HT1080 (cell line): ENCODE data around the gene CDK11A. TPM values are rescaled to one million over a fixed set of nuclear protein-coding genes. Genes with fewer than 3 reads are reported as not detected.
"Not testable (repeated sequence)": the region's sequence is repeated elsewhere in the genome, so short reads cannot be mapped to it uniquely, and the experiment has no call there.

Source experiments
- DNase-seq: peaks from one replicate; pipeline ENCODE4 v3.0.0-alpha.2; 2015; ENCODE audit warnings: low read depth
- total RNA-seq: library from RNA; depleted of rRNA; stranded (reverse); fragments of >200 nt; shearing (Covaris generic); gene quantifications from 2 replicates; pipeline ENCODE4 v1.2.3, GENCODE V29; 2014

The CDK11A gene
- total RNA-seq, 1 experiment from 2014 or later: 11.8 TPM

DNA sequence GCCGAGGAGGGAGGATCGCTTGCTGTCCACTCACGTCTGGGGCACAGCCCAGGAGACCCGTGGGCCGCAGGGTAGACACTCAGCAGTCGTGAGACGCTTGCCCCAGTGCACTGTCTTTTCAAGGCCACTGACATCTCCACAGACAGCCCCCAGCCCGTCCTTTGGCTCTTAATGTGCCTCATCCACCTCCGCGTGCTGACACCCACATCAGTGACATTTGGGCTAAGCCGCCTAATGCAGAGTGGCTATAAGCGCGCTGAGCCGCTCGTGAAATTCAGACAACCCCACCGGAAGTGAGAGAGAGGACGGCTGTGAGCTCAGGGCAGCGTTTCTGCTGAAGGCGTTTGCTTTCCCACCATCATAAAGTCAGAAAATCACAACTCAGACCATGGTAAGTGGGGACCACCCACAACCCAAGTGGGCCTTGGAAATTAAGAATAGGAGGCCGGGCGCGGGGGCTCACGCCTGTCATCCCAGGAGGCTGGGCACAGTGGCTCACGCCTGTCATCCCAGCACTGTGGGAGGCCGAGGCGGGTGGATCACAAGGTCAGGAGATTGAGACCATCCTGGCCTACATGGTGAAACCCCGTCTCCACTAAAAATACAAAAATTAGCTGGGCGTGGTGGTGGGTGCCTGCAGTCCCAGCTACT lies 40.0 kb downstream of the CDK11A start:
- DNase-seq: no peak

DNA sequence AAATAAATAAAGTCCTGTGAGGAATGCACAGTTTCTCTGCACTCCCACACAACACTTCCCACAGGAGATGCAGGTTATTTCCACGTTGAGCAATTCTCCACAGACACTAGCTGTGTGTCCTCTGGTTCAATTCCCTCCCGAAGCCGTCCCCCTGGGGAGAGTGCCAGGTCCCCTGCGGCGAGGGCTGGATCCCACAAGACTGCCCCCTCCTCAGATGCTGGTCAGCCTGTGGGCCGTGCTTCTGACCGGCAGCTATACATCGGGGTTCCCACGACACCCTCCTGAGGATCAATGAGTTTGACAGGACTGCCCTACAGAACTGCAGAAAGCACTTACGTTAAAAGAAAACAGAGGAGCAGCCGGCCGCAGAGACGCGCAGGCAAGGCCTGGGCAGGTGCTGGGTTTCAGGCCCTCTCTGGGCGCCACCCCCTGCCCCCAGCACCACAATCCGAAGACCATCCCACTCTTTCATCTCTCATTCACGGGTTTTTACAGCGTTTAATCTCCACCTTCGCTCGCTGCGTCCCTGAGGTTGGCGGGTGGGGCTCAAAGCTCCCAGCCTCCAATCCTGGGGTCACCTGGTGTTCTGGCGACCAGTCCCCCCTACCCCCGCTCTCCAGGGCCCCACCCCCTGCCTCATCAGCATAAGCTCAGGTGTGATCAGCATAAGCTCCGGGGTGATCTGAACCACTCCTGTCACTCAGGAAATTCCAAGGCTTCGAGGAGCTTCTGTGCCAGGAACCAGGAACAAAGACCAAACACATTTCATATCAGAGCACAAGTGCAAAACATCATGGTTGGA lies 40.9 kb downstream of the CDK11A start:
- no peak for DNase-seq

DNA sequence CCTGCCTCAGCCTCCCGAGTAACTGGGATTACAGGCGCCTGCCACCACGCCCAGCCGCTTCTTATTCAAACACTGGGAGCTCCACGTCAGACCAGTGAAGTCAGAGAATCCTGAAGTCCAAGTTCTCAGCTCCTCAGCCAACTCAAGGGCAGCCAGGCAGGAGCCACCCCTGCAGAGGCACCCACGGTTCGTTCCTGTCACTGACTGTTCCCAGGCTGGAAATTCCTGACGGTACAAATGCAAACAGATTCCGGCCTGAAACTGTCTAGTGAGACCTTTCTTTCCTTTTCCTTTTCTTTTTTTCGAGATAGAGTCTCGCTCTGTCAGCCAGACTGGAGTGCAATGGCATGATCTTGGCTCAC lies 43.3 kb downstream of the CDK11A start:
- no peak for DNase-seq

DNA sequence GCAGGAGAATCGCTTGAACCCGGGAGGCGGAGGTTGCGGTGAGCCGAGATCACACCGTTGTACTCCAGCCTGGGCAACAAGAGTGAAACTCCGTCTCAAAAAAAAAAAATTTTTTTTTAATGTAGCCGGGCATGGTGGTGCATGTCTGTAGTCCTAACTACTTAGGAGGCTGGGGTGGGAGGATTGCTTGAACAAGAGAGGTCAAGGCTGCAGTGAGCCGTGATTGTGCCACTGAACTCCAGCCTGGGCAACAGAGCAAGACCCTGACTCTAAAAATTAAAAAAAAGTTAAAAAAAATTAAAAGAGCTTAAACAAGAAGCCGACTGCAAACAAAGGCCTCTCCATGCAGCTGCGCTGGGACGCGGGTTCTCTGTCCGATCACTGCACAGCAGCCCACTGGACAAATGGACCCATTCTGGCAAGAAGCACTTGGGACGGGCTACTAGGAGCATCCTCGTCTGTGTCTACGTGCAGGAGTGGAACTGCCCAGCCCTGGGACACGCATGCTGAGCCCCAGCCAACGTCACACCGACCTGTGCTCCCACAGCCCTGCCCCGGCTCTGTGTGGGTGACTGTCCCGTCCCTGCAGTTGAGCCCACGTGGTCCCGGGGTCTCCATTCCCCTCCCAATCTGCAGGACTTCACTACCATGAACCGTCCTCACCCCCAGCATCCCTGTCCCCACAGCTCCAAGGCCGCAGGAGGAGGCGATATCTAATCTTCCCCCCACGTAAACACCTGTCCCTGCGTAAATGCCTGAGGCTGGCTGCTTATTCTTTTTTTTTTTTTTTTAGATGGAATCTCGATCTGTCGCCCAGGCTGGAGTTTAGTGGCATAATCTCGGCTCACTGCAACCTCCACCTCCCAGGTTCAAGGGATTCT lies 43.9 kb downstream of the CDK11A start:
- DNase-seq: no peak

DNA sequence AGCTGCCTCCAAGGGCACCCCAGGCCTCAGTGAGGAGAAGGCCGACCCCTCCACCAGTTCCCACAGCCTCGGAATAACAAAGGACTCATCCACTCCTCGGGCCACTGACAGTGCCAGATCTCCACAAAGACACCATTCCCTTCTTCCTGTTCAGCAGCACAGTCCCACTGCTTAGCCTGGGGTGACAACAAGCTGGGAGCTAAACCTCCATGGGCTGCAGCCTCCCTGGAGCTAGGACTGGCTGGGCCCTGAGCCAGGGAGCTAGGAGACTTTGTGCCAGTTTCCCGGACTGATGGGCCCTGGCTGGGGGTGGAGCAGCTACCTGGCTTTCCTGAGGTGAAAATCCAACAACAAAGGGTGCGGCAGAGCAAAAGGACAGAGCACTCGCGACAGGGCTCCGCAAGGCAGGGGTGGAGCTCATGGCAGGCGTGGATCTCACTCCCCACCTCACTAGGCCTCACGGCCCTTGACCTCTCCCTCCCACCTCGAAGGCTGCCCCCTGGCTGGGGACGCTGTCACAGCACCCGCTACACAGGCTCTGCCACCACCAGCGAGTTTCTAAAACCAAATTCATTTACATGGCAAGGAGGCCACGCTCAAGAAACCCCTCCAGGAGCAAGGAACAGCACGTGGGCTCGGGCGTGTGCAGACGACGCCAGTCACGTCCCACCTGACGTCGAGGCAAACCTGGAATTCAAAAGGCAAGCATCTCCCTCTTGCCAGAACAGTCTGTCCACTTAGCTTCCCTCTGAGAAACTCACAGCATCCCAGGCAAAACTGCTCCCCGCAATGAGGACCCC lies 45.4 kb downstream of the CDK11A start:
- no peak for DNase-seq

DNA sequence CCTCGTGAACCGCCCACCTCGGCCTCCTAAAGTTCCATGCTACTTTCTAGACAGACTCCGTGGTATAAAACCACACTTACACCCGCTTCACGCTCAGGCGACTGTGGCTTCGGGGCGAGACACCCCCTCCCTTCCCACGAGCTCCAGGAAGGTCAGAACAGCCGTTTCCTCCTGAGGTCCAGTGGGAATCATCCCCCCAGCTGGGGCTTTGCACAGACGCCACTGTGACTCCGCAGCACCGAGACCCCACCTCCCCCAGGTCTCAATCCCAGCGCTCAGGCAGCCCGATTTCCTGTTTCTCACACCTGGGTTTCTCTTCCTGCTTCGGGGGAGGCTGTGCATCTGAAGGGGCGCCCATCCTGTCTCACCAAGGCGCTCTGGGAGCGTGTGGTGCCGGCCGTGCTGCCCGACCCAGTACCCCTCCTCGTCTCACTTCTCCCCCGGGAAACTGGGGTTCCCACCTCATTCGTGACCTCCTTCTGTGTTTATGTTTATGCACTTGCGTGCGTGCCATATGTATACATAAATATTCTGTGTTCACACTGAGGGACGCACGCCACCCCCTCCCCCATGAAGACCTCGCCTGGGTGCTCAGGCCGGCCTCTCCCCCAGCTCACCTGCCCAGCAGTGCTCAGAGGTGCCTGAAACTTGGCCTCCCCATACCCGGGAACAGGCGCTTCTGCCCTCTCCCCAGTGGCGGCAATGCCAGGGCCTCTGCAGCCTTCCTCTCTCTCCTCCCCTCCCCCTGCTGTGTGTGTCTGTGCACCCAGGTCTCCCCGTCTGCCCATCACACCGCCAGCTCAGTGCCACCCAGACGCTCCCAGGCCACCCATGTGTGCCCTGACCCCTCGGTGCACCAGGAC lies 46.2 kb downstream of the CDK11A start:
- no peak for DNase-seq

DNA sequence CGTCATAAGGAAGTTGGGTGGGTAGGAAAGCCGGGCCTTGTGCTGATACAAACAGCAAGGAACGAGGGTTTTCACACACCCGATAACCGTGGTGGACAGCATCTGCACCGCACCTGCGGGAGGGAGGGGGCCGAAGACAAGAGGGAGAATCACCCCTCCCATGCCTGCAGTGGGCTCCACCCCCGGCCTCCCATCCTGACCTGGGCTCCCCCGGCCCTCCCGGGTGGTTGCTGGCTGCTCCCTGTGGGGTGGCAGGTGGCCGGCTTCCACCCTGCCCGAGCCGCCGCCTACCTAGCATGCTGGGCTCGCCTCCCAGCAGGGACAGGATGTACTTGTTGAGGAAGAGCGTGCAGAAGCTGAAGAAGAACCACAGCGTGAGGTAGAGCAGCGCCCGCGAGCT lies 48.1 kb downstream of the CDK11A start:
- DNase-seq: not testable (repeated sequence)

DNA sequence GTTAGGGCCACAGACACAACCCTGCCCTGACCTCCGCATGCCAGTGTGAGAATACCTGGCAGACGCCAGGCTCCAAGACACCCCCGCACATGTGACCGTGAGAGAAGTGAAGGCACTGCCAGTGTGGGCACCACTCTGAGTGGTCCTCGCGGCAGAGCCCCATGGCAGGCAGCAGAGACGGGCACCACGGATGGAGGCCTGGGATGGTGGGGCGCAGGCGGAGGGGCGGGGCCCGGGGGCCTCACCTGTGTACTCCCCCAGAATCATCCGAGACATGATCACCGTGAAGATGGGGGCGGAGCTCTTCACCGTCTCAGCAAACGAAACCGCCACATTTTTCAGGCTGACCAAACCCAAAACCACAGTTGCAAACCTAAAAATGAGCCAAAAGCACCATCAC lies 48.9 kb downstream of the CDK11A start:
- DNase-seq: not testable (repeated sequence)

DNA sequence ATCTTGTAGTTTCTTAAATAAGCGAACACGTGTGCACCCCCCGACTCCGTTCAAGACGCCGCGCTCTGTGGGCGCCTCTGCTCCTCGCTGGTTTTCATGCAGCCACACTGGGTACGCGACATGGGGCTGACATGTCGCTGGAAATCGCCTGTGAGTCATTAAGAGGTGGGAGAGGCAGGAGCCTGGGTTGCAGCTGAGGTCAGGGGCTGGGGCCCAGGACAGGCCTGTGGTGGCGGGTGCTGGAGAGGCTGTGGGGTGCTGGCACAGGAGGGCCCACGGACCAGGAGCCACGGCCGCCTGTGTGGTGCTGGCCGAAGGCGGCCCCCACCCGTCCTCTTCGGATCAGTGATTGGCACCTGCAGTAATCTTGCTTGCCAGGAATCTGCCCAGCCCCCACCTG lies 49.4 kb downstream of the CDK11A start:
- not testable (repeated sequence) for DNase-seq

DNA sequence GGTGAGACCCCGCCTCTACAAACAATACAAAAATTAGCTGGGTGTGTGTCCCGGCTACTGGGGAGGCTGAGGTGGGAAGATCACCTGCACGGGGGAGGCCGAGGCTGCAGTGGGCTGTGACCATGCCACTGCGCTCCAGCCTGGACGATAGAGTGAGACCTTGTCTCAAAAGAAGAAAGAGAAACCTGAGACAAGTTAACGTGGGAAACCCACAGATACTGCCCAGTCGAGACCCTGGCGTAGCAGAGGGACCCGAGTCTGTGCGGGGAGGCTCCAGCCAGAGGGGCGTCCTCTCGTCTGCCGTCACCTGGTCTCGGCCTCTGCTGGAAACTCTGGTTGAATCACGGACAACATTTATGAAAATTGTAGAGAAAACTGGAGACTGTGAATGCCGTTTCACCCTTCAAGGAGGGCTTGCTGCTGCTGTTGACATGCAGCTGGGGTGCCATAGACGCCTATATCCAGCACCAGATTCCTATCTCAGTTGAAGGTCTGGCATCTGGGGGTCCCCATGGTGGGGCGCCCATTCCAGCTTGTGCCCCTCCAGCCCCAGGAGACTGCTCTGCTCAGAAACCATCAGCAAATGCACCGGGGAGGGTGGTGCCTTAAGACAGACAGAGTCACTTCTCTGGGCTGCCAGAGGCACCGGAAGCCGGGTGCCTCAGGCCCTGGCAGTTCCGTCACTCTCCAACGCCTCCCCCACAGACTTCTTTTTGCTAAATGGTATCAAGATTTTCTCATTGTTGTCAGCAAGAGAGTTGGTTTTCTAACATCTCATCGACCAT lies 51.8 kb downstream of the CDK11A start:
- no peak for DNase-seq

DNA sequence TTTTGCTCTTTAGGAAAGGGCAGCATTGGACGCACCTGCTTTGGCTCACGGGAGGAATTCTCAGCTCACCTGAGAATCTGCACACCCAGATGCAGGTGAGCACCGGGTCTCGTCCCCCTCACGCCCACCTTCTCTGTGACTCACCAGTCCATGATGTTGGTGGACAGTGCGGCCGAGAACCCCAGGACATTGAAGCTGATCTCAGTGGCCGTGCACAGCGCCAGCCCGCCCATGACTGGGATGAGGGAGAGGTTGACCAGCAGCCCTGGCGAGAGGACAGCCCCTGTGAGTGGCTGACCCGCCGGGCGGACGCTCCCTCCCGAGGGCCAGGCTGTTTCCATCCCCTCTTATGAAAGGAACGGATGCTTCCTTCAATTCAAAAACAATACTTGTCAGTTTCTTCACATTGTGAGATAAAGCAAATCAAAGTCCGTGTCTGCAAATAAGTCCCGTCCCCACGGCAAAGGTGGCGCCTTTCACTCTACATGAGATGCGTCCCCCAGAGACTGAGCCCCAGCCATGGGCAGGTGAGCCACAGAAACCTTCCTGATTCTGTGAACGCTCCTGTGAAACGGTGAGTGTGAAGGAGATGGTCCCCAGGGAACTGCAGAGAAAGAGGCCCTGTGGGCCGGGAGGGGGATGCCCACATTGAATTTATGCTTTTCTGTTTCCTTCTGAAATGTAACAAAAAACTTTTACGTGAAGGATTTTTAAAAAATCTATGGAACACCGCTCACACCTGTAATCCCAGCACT lies 52.6 kb downstream of the CDK11A start:
- no peak for DNase-seq

DNA sequence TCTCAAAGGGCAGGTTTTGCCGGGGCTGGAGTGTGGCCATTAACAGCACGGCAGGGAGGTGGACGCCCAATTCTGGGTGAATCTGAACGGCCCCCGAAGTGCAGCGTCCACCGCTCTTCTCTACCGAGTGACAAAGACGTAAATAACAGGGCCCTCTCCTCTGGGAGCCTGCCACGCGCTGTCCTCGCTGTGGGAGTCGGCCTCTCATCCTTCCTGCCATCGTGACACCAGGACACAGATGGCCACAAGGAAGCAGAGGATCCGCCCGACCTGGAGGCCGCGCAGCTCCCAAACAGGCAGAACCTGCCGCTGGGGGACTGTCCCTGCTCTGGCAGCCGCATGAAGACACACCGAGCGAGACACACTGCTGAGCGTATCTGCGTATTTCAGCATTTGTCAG lies 53.3 kb downstream of the CDK11A start:
- no peak for DNase-seq

DNA sequence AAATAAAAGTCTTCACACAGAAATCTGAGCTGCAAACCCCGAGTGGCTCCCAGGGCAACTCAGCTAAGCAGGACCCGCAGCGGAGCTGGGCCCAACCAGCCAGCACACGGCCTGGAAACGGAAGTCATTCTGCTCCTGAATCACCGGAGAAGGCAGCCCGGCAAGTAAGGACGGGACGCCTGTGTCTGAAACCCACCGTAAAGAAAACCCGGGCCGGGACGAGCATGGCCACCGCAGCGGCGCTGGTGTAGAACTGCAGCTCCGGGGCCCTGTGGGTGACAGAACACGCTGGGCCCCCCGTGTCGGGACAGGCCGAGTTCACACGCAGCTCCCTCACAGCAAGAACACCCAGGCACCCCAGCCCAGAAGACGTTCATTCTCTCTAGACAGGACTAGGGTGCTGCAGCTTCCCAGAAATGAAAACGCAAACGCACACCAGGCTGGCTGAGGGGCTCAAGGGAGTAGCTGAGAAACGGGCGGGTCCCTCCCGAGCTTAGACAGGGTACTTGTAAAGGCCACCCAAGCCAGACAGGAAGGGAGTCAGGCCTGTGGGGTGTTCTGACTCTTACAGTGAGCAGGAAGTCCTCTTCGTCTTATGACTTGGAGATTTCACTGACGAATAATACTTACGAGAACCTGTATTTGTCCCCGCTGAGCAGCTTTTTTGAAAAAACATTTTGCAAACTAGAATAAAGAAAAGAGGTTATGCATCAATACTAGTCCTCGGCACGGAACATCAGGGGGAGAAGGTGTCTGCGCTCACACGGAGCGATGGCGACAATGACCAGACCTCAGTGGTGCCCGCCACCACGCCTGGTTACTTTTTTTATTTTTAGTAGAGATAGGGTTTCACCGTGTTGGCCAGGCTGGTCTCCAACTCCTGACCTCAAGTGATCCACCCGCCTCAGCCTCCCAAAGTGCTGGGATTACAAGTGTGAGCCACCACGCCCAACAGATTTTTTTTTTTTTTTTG lies 54.4 kb downstream of the CDK11A start:
- no peak for DNase-seq

DNA sequence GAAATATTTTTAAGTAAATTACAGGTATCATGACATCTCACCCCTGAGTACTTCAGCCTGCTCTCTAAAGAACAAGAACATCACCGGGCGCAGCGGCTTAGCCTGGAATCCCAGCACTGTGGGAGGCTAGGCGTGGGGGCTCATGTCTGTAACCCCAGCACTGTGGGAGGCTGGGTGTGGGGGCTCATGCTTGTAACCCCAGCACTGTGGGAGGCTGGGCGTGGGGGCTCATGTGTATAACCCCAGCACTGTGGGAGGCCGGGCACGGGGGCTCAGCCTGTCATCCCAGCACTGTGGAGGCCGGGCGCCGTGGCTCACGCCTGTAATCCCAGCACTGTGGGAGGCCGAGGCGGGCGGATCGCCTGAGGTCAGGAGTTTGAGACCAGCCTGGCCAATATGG lies 57.6 kb downstream of the CDK11A start:
- DNase-seq: no peak

DNA sequence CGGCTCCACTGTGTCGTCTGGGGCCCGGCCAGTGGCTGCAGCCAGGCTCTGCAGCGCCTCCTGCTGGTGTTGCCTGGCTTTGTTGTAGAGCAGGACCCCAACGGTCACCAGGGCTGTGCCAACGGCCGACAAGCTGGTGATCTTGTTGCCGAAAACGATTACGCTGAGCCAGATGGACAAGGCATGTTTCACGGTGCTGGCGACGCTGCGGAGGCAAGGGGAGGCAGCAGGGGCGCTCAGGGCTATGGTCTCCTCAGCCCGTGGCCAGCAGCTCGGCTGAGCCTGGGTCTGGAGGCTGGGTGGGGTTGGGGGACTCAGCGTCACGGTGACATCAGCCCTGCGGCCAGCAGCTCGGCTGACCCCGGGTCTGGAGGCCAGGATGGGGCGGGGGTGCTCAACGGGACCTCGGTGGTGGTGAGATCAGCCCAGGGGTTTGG lies 58.3 kb downstream of the CDK11A start:
- no peak for DNase-seq

DNA sequence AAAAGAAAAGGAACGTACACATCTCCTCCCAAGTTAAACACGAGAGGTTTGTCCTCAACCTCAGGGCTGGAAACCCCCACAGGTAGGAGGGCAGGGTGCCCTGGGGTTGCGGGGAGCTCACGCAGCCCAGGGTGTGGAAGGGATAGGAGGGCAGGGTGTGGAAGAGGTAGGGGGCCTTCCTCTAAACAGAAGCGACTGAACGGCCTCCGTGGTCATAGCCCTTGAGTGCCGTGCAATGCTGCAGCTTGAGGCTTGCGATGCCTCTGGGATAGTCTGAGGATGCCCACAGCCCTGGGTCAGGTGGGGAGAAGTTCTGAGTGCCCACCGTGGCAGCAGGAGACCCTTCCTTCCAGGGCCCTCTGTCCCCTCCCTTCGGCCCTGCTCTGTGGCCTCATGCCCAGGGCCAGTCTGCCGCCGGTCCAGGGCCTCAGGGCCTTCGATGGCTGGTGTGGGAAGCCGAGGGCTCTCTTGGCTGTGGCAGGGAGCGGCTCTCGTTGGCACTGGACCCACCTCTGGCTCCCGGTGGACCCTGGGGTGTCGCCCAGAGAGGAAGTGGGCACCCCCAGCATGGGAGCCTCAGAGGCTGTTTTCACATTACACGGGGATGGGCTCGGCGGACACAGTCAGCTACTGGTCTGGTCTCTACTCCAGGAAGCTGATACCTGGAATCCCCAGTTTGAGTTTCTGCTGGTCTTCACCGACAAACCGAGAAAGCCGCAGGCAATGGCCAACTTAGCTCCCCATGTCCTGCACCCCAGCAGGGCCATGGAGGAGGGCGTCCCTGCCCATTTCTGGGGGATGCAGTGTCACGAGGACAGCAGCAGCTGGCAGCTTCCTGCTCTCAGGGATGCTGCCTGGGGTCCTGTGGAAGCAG lies 59.0 kb downstream of the CDK11A start:
- DNase-seq: no peak
